ENCODE data around the gene RELN.

- TF ChIP-seq EZH2phosphoT487 (IDR thresholded peaks at IDR 0.05; ENCODE audit: low read depth, severe bottlenecking, unreplicated experiment) (no peak), CTCF (IDR thresholded peaks at IDR 0.05; ENCODE audit: poor library complexity) (no peak), EZH2 (IDR thresholded peaks at IDR 0.05; ENCODE audit: borderline replicate concordance) (no peak)
These were observed 349.3 kb downstream of the RELN start for GRCh38 chr7:103640031-103640779.

All from hepatocyte (in vitro differentiated cells).